Glutamatergic neuron (in vitro differentiated cells): Measurements from ENCODE around the gene FAM234A. TPM values are rescaled to one million over a fixed set of nuclear protein-coding genes. Genes with fewer than 3 reads are reported as not detected.

Experiments
- DNase-seq: peaks from one replicate; pipeline ENCODE4 v3.0.0; 2022
- H3K27ac Mint-ChIP-seq: one replicate; pipeline ENCODE4 v1.8.0; 2020; ENCODE audit warnings: mild to moderate bottlenecking, mixed read lengths, inconsistent platforms; ENCODE audit not compliant: unreplicated experiment
- H3K27me3 Mint-ChIP-seq: one replicate; pipeline ENCODE4 v1.8.0; 2020; ENCODE audit warnings: mild to moderate bottlenecking, moderate library complexity, mixed read lengths, inconsistent platforms; ENCODE audit not compliant: unreplicated experiment
- H3K36me3 Mint-ChIP-seq: one replicate; pipeline ENCODE4 v1.8.0; 2020; ENCODE audit warnings: mild to moderate bottlenecking, mixed read lengths, inconsistent platforms; ENCODE audit not compliant: unreplicated experiment
- H3K4me1 Mint-ChIP-seq: one replicate; pipeline ENCODE4 v1.8.0; 2020; ENCODE audit warnings: mild to moderate bottlenecking, low read depth, mixed read lengths, inconsistent platforms; ENCODE audit not compliant: unreplicated experiment
- H3K4me3 Mint-ChIP-seq: one replicate; pipeline ENCODE4 v1.8.0; 2020; ENCODE audit warnings: mild to moderate bottlenecking, mixed read lengths, inconsistent platforms; ENCODE audit not compliant: unreplicated experiment
- H3K9me3 Mint-ChIP-seq: one replicate; pipeline ENCODE4 v1.8.0; 2020; ENCODE audit warnings: mild to moderate bottlenecking, moderate library complexity, mixed read lengths, inconsistent platforms; ENCODE audit not compliant: unreplicated experiment
- total RNA-seq: library from RNA; stranded (reverse); fragmentation: NEBNext Ultra II Directional; extraction: Animal tissue kit (Norgen Biotek cat#: 25700); gene quantifications from one replicate; pipeline ENCODE4 v1.2.1, GENCODE V29; 2021; ENCODE audit not compliant: unreplicated experiment
- TF ChIP-seq, protein P1 (sequence below): fragments of 200-600 bp; sonication (generic); IDR thresholded peaks from one replicate; pipeline ENCODE4 v1.5.0; 2021; ENCODE audit not compliant: partially characterized antibody, unreplicated experiment

FAM234A gene
- total RNA-seq, 1 donor from 2014 or later: 82.7 TPM

GRCh38 chr16:290681-291405, 56.2 kb downstream of the FAM234A start:
- no peak overlapping the region for H3K4me3 Mint-ChIP-seq
- H3K27ac Mint-ChIP-seq: no peak overlapping the region
- peaks cover 3% of the 10 kb centered on the region for H3K9me3 Mint-ChIP-seq
- TF ChIP-seq, protein P1, sequence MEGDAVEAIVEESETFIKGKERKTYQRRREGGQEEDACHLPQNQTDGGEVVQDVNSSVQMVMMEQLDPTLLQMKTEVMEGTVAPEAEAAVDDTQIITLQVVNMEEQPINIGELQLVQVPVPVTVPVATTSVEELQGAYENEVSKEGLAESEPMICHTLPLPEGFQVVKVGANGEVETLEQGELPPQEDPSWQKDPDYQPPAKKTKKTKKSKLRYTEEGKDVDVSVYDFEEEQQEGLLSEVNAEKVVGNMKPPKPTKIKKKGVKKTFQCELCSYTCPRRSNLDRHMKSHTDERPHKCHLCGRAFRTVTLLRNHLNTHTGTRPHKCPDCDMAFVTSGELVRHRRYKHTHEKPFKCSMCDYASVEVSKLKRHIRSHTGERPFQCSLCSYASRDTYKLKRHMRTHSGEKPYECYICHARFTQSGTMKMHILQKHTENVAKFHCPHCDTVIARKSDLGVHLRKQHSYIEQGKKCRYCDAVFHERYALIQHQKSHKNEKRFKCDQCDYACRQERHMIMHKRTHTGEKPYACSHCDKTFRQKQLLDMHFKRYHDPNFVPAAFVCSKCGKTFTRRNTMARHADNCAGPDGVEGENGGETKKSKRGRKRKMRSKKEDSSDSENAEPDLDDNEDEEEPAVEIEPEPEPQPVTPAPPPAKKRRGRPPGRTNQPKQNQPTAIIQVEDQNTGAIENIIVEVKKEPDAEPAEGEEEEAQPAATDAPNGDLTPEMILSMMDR: no peak
- no peak for DNase-seq
- no peaks in the 10 kb centered on the region for H3K4me1 Mint-ChIP-seq
- H3K27me3 Mint-ChIP-seq: peaks cover 6% of the 10 kb centered on the region
- H3K36me3 Mint-ChIP-seq: no peaks in the 10 kb centered on the region

- H3K4me3 Mint-ChIP-seq: no peak overlapping the region
- TF ChIP-seq, protein P1: no peak
- no peak overlapping the region for H3K27ac Mint-ChIP-seq
- peaks cover 3% of the 10 kb centered on the region for H3K9me3 Mint-ChIP-seq
- no peaks in the 10 kb centered on the region for H3K36me3 Mint-ChIP-seq
- H3K27me3 Mint-ChIP-seq: peaks cover 6% of the 10 kb centered on the region
- no peaks in the 10 kb centered on the region for H3K4me1 Mint-ChIP-seq
- no peak for DNase-seq
Measured at GRCh38 chr16:291539-291938, 56.9 kb downstream of the FAM234A start.

DNA sequence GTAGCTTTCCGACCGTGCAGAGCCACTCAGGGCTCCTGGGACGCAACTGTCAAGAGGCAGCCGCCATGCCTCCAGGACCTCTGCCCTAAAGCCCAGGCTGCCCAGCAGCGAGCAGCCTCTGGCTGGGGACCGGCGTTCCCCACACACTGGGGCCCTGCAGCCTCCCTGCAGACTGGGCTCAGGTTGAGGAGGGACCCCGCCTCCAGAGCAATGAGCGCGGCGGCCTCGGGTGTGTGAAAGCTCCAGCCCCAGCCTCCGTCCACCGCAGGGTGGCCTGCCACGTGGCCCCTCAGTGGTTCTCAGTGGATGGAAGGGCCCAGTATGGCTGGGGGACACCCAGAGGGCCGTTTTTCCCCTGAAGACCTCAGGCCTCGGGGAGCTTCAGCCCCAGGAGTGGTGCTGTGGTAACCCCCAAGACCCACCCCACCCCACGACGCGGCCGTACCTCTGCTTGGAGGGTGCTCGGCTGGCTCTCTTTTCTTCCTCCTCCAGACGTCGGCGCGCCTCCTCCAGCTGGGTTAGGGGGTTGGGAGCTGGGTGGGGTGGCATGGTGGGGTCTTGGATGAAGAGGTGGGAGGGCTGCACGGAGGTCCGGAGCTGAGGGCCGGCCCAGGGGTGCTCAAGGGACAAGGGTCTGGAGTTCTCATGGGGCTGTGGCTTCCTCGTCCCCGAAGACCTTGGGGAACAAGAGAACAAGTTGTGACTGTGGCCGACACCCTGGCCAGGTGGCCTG, 58.6 kb downstream of the FAM234A start:
- TF ChIP-seq, protein P1: no peak
- Mint-ChIP-seq H3K4me3 (no peak overlapping the region), H3K9me3 (peaks cover 1% of the 10 kb centered on the region), H3K27me3 (peaks cover 4% of the 10 kb centered on the region), H3K4me1 (no peaks in the 10 kb centered on the region), H3K27ac (no peak overlapping the region), H3K36me3 (no peaks in the 10 kb centered on the region)
- no peak for DNase-seq

- no peak for DNase-seq
- Mint-ChIP-seq H3K9me3 (peaks cover 1% of the 10 kb centered on the region), H3K4me1 (no peaks in the 10 kb centered on the region), H3K27me3 (peaks cover 3% of the 10 kb centered on the region), H3K4me3 (no peak overlapping the region), H3K36me3 (no peaks in the 10 kb centered on the region), H3K27ac (no peak overlapping the region)
- TF ChIP-seq, protein P1: no peak
Measured at GRCh38 chr16:296276-296675, 61.7 kb downstream of the FAM234A start.
